Endothelial cell of umbilical vein (primary cell): ENCODE data around the gene PDPK1. TPM values are rescaled to one million over a fixed set of nuclear protein-coding genes. Genes with fewer than 3 reads are reported as not detected.

Experiments
- BruUV-seq: library from RNA; stranded (reverse); fragments of 400-500 nt; replicated peaks from 2 replicates; lab custom pipeline; 2021; lab: Mats Ljungman, UMichigan
- CTCF ChIA-PET: fragments of 300-600, 350-600 bp; sonication (Branson Sonifier 250); formaldehyde crosslinking; loops from one replicate; lab custom pipeline; 2021; ENCODE audit warnings: antibody characterized with exemption, inconsistent platforms; lab: Charles Lee
- POLR2A ChIA-PET: fragments of 300-600, 350-600 bp; sonication (Branson Sonifier 250); formaldehyde crosslinking; loops from one replicate; lab custom pipeline; 2021; ENCODE audit warnings: antibody characterized with exemption, inconsistent platforms; lab: Charles Lee
- DNase-seq: peaks from one replicate; pipeline ENCODE4 v3.0.0-alpha.2; 2011; ENCODE audit warnings: low read depth, low spot score
- FAIRE-seq: peaks from 2 replicates; lab custom pipeline; 2011; peaks lifted over from hg19 to GRCh38; lab: Jason Lieb, UNC
- H2AFZ ChIP-seq: 2 replicates; pipeline ENCODE4 v1.6.0; 2012; ENCODE audit warnings: low read depth, low read length, control low read depth, inconsistent platforms
- H3K27ac ChIP-seq: 2 replicates; pipeline ENCODE4 v1.5.1; 2011; ENCODE audit warnings: low read depth, mild to moderate bottlenecking, control low read depth, low read length, moderate library complexity; ENCODE audit not compliant: insufficient read depth
- H3K27me3 ChIP-seq, 2 experiments: 2 replicates each; pipeline versions ENCODE4 v1.6.0 to v1.6.1; 2011; ENCODE audit warnings: low read length in 2 of 2, mixed read lengths in 1 of 2; ENCODE audit not compliant: control insufficient read depth in 2 of 2, insufficient read depth in 2 of 2
- H3K36me3 ChIP-seq, 2 experiments: 2 replicates in 1 of 2; 3 replicates in 1 of 2; pipeline ENCODE4 v1.5.1; 2011; ENCODE audit warnings: low read length in 2 of 2, mild to moderate bottlenecking in 1 of 2, moderate library complexity in 1 of 2; ENCODE audit not compliant: control insufficient read depth in 2 of 2, insufficient read depth in 2 of 2; ENCODE audit errors: extremely low read depth in 1 of 2
- H3K4me1 ChIP-seq: 3 replicates; pipeline ENCODE4 v1.5.1; 2011; ENCODE audit warnings: mild to moderate bottlenecking, low read length; ENCODE audit not compliant: control insufficient read depth, insufficient read depth; ENCODE audit errors: extremely low read depth
- H3K4me2 ChIP-seq: 2 replicates; pipeline ENCODE4 v1.6.1; 2011; ENCODE audit warnings: low read length, control low read depth, mixed read lengths; ENCODE audit not compliant: insufficient read depth
- H3K4me3 ChIP-seq, 3 experiments: fragments of 200-600 bp in 1 of 3; sonication (generic), shearing (Covaris generic) in 1 of 3; replicated peaks in 1 of 3; 2 replicates each; pipeline ENCODE4 v1.5.1; 2011 to 2016; ENCODE audit warnings: control low read depth in 3 of 3, low read length in 3 of 3, mild to moderate bottlenecking in 2 of 3, inconsistent platforms in 1 of 3, low read depth in 1 of 3, moderate library complexity in 1 of 3; ENCODE audit not compliant: insufficient read depth in 1 of 3
- H3K79me2 ChIP-seq: 2 replicates; pipeline ENCODE4 v1.6.0; 2012; ENCODE audit warnings: low read length, inconsistent platforms; ENCODE audit not compliant: control insufficient read depth, insufficient read depth
- H3K9ac ChIP-seq: replicated peaks from 2 replicates; pipeline ENCODE3; 2011; ENCODE audit warnings: low read length, control low read depth; ENCODE audit not compliant: insufficient read depth; ENCODE audit errors: extremely low read depth
- H3K9me1 ChIP-seq: replicated peaks from 3 replicates; pipeline ENCODE4 v1.6.0; 2011; ENCODE audit warnings: mild to moderate bottlenecking, low read length; ENCODE audit not compliant: control insufficient read depth, insufficient read depth; ENCODE audit errors: extremely low read depth
- H3K9me3 ChIP-seq: replicated peaks from 2 replicates; pipeline ENCODE4 v1.5.1; 2012; ENCODE audit warnings: low read length, inconsistent platforms; ENCODE audit not compliant: control insufficient read depth, insufficient read depth
- H4K20me1 ChIP-seq: replicated peaks from 2 replicates; pipeline ENCODE3; 2011; ENCODE audit warnings: mild to moderate bottlenecking, low read length; ENCODE audit not compliant: control insufficient read depth, insufficient read depth; ENCODE audit errors: extremely low read depth
- EZH2 ChIP-seq: IDR thresholded peaks from 2 replicates; pipeline ENCODE4 v1.6.1; 2012; ENCODE audit warnings: borderline replicate concordance, low read depth, mild to moderate bottlenecking, moderate library complexity, low read length, inconsistent platforms; ENCODE audit not compliant: severe bottlenecking
- FOS ChIP-seq: IDR thresholded peaks from 2 replicates; pipeline ENCODE4 v1.6.1; 2011; ENCODE audit warnings: mild to moderate bottlenecking, low read length, moderate library complexity, borderline replicate concordance; ENCODE audit not compliant: insufficient read depth
- GATA2 ChIP-seq: IDR thresholded peaks from 2 replicates; pipeline ENCODE4 v1.7.0; 2011; ENCODE audit warnings: low read depth, mild to moderate bottlenecking, moderate library complexity, mixed read lengths, low read length; ENCODE audit not compliant: insufficient read length, insufficient read depth
- JUN ChIP-seq: IDR thresholded peaks from 2 replicates; pipeline ENCODE4 v1.6.1; 2011; ENCODE audit warnings: borderline replicate concordance, low read depth; ENCODE audit not compliant: insufficient read length, insufficient read depth
- POLR2A ChIP-seq: IDR thresholded peaks from 2 replicates; pipeline ENCODE4 v1.6.1; 2012; ENCODE audit warnings: low read depth, mild to moderate bottlenecking, control low read depth, low read length
- POLR2AphosphoS5 ChIP-seq: IDR thresholded peaks from 2 replicates; pipeline ENCODE4 v1.6.1; 2012; ENCODE audit warnings: low read depth, mild to moderate bottlenecking, control low read depth, low read length, moderate library complexity; ENCODE audit not compliant: insufficient read depth
- dilution Hi-C: fragments of 300-500 bp; cut with MboI; formaldehyde crosslinking; loops from one replicate; pipeline ENCODE4 v1.15.0; 2019; ENCODE audit warnings: low sequenced_read_pairs; ENCODE audit not compliant: extremely low pct_ligation_motif_present
- intact Hi-C: fragments of 100-400 bp; cut with micrococcal nuclease; formaldehyde crosslinking; loops from one replicate; pipeline ENCODE4 v1.10.0; 2022
- polyA plus RNA-seq, 4 experiments: library from polyadenylated mRNA; depleted of rRNA in 3 of 4; stranded (reverse) in 3 of 4; unstranded in 1 of 4; fragments of >200 nt; gene quantifications; 2 replicates each; pipeline versions ENCODE4 v1.2.1 to v1.2.3, GENCODE V29; 2011 to 2012; ENCODE audit warnings: missing spikeins in 1 of 4
- total RNA-seq: library from RNA; stranded (reverse); gene quantifications from 2 replicates; pipeline ENCODE4 v1.2.3, GENCODE V29; 2021
- TF ChIP-seq, protein P1 (sequence below), 2 donors: IDR thresholded peaks; 1 replicate in 1 of 2; 2 replicates in 1 of 2; pipeline ENCODE4 v1.5.1; 2011; ENCODE audit warnings: low read length in 2 of 2, mild to moderate bottlenecking in 2 of 2, moderate library complexity in 2 of 2, control low read depth in 1 of 2, inconsistent platforms in 1 of 2, low read depth in 1 of 2; ENCODE audit not compliant: insufficient read depth in 1 of 2; ENCODE audit errors: extremely low read depth in 1 of 2

Gene PDPK1
- total and polyA plus RNA-seq, 2 donors (not counting 3 experiments of a cell fraction or from before 2014, with no cell fraction given), result 22.4 to 37.3 TPM

DNA sequence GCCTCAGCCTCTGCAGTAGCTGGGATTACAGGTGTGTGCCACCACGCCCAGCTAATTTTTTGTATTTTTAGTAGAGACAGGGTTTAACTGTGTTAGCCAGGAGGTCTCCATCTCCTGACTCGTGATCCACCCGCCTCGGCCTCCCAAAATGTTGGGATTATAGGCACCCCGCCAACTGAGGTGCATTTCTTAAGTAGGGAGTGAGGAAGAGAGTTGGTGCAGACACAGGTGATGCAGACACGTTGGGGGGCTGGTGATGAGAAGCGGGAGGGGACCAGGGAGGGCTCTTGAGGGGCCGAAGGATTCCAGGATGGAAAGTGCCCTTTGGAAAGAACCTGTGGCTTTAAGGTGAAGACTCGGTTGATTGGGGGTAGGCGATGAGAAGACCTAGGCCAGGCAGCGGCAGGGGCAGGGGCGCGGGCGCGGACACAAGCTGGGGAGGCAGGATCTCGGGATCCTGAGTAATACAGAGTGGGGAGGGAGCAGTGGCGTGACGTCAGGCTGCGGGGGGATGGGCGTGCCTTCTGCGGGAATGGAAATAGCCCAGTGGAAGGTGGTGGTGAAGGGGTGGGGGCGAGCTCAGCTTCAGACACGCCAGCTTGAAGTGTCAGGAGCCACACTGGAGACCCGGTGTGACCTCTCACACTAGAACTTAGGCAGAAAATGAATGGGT, 26.6 kb upstream of the PDPK1 start:
- no peak overlapping the region for H3K27ac ChIP-seq
- ChIA-PET POLR2A (no interaction called here), CTCF (interaction anchor here (1.2 kb wide), 1 partner anchor 10 kb away, joined by 5 read pairs; no protein-coding TSS in a partner anchor)
- peak overlapping the region; percentile 15 for H2AFZ ChIP-seq
- intact Hi-C loops (no loop called here), dilution Hi-C loops (no loop called here)
- BruUV-seq, result no TSS peak
- H3K36me3 ChIP-seq, result no peaks in the 10 kb centered on the region
- no peak for TF ChIP-seq EZH2
- H3K9ac ChIP-seq, result no peak overlapping the region
- DNase-seq, result peak; percentile 59
- no peak overlapping the region for H3K4me2 ChIP-seq
- no peaks in the 10 kb centered on the region for H3K9me1 ChIP-seq
- H3K4me1 ChIP-seq, result peaks cover 12% of the 10 kb centered on the region
- peaks cover 24% of the 10 kb centered on the region for H3K79me2 ChIP-seq
- no peak overlapping the region for H3K4me3 ChIP-seq
- no peak for FAIRE-seq
- H3K27me3 ChIP-seq, result no peaks in the 10 kb centered on the region
- no peaks in the 10 kb centered on the region for H3K9me3 ChIP-seq
- H4K20me1 ChIP-seq, result peaks cover 2% of the 10 kb centered on the region

DNA sequence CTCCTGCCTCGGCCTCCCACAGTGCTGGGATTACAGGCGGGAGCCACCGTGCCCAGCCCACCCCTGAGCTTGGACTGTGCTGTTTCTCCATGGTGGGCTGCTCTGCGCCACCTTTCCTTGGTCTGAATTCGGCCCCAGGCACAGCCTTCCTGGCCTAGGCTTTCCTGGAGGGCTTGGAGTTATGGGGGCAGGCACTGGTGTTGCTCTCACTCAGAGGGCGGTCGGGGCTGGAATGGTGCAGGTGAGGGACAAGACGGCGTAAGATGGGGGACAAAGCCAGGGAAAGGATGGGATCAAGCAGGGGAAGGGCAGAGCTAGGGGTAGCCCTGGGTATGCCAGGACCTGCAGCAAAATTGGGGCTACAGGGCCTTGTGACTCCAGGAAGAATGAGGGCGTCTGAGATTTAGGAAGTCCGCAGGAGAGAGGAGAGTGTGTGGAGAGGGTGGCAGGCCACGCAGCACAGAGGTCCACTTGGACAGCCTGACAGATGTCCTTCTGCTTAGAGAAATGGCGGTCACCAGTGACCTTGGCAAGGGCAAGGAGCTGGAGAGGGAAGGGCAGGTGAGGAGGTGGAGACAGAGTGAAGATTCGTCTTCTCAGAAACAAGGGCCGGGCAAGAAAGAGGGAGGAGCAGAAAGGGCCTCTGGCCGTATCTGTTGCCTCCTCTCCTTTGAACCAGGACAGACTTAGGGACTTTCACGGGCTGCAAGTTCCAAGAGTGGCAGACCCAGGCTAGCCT, 25.7 kb upstream of the PDPK1 start:
- Histone ChIP-seq H3K27me3 (no peaks in the 10 kb centered on the region), H3K9ac (no peak overlapping the region), H3K4me3 (no peak overlapping the region), H3K36me3 (no peaks in the 10 kb centered on the region), H3K79me2 (peaks cover 33% of the 10 kb centered on the region), H2AFZ (no peak overlapping the region), H3K4me1 (peaks cover 21% of the 10 kb centered on the region), H3K4me2 (no peak overlapping the region), H3K9me1 (no peaks in the 10 kb centered on the region), H3K9me3 (no peaks in the 10 kb centered on the region), H3K27ac (no peak overlapping the region), H4K20me1 (peaks cover 2% of the 10 kb centered on the region)
- no peak for TF ChIP-seq FOS
- TF ChIP-seq JUN, result no peak
- TF ChIP-seq POLR2A, result no peak
- TF ChIP-seq POLR2AphosphoS5, result no peak
- no peak for TF ChIP-seq GATA2
- TF ChIP-seq, protein P1, sequence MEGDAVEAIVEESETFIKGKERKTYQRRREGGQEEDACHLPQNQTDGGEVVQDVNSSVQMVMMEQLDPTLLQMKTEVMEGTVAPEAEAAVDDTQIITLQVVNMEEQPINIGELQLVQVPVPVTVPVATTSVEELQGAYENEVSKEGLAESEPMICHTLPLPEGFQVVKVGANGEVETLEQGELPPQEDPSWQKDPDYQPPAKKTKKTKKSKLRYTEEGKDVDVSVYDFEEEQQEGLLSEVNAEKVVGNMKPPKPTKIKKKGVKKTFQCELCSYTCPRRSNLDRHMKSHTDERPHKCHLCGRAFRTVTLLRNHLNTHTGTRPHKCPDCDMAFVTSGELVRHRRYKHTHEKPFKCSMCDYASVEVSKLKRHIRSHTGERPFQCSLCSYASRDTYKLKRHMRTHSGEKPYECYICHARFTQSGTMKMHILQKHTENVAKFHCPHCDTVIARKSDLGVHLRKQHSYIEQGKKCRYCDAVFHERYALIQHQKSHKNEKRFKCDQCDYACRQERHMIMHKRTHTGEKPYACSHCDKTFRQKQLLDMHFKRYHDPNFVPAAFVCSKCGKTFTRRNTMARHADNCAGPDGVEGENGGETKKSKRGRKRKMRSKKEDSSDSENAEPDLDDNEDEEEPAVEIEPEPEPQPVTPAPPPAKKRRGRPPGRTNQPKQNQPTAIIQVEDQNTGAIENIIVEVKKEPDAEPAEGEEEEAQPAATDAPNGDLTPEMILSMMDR (IDR thresholded peaks at IDR 0.05; ENCODE audit: extremely low read depth in 1 of 2, insufficient read depth in 1 of 2, low read depth in 1 of 2, low read length in 2 of 2), result no peak
- BruUV-seq, result no TSS peak
- POLR2A ChIA-PET, result no interaction called here
- dilution Hi-C loops (no loop called here), intact Hi-C loops (loop anchor here (1.0 kb wide), 1 partner anchor 26 kb away; no protein-coding TSS in a partner anchor)
- CTCF ChIA-PET, result interaction anchor here (1.2 kb wide), 1 partner anchor 11 kb away, joined by 5 read pairs; no protein-coding TSS in a partner anchor
- DNase-seq (no peak), FAIRE-seq (no peak)
